Fibroblast of upper back skin (primary cell): Measurements from ENCODE around the gene MT1H.
A peak's percentile ranks its signal among the peaks of the same experiment; 100 is the strongest.
"Not testable (repeated sequence)": the region's sequence is repeated elsewhere in the genome, so short reads cannot be mapped to it uniquely, and the experiment has no call there.

Experiments used
- DNase-seq: peaks from one replicate; pipeline ENCODE4 v3.0.0-alpha.2; 2013

Gene MT1H

DNA sequence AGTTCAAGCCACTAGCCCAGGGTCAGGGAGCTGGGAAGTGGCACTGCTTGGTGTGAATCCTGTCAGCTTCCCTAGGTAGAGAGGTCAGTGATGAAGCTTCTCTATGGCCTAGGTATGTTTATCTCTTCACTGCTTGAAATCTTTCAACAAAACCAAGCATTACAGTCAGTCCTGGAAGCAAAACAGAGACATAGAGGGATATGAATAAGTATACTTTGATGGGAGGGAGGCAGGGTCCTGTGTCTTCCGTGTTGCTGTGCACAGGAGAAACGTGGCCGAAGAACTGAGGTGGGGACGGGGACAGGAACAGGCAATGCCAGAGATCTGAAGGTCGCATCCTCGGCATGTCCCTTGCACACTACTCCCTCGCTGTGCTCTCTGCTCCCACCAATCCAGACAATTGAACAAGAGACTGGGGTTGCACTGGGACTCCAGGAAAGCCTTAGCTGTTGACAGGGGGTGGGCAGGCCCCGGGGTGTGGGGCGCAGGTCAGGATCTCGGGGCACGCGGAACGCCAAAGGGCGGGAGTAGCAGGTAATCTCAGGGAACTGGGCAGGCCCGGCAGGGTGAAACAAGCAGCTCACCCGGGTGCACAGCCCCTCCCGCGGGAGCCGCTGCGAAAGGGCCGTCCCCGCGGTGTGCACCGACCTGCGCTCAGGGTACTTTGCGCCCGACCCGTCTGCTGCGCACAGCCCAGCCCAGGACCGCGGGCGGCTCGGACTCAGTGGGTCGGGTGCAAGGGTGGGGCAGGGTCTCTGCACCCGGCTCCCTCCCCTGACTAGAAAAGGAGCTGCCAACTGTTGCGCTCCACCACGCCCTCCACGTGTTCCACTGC, at the start of gene MT1H:
TSS of gene MT1H (plus strand) at position 810 of the 835 bp plus-strand sequence. CDS start 71 bp downstream, outside the sequence.
- no peak for DNase-seq

DNA sequence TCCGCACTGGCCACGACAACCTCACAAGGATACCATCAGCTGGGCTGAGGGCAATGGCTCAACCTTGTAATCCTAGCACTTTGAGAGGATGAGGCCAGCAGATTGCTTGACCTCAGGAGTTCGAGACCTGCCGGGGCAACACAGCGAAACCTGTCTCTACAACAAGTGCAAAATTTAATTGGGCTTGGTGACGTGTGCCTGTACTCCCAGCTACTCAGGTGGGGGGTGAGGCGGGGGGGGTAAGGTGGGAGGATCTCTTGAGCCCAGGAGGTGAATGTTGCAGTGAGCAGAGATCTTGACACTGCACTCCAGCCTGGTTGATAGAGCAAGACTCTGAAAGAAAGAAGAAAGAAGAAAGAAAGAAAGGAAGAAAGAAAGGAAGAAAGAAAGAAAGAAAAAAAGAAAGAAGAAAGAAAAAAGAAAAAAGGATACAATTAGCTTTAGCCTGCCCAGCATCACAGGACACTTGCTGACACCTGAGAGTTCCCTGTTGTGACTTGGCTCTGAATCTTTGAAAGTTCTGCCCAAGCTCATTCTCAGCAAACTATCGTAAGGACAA, 49.2 kb upstream of the MT1H start:
- no peak for DNase-seq

DNA sequence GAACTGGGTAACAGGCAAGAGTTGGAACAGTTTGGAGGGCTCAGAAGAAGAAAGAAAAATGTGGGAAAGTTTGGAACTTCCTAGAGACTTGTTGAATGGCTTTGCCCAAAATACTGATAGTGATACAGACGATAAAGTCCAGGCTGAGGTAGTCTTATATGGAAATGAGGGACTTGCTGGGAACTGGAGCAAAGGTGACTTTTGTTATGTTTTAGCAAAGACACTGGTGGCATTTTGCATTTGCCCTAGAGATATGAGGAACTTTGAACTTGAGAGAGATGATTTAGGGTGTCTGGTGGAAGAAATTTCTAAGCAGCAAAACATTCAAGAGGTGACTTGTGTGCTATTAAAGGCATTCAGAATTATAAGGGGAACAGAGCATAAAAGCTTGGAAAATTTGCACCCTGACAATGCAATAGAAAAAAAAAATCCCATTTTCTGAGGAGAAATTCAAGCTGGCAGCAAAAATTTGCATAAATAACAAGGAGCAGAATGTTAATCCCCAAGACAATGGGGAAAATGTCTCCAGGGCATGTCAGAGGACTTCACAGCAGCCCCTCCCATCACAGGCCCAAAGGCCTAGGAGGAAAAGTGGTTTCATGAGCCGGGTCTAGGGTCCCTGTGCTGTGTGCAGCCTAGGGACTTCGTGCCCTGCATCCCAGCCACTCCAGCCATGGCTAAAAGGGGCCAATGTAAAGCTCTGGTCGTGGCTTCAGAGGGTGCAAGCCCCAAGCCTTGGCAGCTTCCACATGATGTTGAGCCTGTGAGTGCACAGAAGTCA, 47.8 kb upstream of the MT1H start:
- DNase-seq: not testable (repeated sequence)

DNA sequence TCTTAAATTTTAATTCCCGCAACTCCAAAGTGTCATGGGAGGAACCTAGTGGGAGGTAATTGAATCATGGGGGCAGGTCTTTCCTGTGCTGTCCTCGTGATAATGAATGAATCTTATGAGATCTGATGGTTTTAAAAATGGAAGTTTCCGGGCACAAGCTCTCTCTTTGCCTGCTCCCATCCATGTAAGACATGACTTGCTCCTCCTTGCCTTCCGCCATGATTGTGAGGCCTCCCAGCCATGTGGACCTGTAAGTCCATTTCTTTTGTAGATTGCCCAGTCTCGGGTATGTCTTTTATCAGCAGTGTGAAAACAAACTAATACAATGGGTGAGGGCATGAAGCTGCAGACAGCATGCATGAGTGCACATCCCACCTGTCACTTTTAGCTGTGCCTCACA, 46.4 kb upstream of the MT1H start:
- DNase-seq: not testable (repeated sequence)

DNA sequence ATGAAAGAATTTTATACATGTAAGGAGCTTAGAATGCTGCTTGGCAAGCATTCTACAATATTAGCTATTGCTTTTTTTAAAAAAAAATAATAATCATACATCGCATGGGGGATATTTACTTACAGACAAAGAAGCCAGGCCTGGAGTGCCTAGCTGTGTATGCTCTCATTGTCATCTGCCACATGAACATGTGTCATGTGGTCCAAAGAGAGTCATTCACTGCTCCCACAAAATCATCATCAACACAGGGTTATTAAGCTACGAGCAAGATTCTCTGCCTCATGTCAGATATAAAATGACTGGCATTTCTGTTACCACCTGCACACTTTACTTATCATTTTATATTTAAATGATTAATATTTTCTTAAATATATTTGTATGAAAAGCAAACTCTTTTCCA, 46.0 kb upstream of the MT1H start:
- no peak for DNase-seq

DNA sequence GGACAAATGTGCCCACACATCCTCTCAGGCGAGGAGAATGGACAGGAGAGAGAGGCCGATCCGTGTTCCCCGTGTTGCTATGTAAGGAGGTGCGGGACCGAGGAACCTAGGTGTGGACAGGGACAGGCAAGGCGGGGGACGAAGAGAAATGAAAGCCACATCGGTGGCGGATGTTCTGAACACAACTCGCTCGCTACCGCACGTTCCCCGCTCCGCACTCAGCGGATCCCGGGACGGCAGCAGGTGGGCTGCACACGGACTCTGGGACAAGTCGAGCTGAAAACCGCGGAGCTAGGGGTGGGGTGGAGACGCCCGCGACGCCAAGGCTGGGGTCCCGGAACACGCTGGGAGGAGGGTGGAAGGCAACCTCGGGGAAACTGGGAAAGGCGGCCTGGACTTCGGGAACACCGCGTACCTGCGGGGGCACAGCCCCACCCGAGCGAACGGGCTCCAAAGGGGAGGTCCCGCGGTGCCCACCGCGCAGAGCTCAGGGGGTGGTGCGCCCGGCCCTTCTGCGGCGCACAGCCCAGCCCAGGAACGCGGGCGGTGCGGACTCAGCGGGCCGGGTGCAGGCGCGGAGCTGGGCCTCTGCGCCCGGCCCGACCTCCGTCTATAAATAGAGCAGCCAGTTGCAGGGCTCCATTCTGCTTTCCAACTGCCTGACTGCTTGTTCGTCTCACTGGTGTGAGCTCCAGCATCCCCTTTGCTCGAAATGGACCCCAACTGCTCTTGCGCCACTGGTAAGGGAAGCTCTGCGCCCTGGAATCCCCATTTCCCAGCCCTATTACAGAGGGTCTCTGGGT, 44.3 kb upstream of the MT1H start, which contains the start of gene MT1E:
TSS of gene MT1E (plus strand) at position 642 of the 803 bp plus-strand sequence. CDS start at position 713, 71 bp downstream.
- DNase-seq: peak; percentile 84

DNA sequence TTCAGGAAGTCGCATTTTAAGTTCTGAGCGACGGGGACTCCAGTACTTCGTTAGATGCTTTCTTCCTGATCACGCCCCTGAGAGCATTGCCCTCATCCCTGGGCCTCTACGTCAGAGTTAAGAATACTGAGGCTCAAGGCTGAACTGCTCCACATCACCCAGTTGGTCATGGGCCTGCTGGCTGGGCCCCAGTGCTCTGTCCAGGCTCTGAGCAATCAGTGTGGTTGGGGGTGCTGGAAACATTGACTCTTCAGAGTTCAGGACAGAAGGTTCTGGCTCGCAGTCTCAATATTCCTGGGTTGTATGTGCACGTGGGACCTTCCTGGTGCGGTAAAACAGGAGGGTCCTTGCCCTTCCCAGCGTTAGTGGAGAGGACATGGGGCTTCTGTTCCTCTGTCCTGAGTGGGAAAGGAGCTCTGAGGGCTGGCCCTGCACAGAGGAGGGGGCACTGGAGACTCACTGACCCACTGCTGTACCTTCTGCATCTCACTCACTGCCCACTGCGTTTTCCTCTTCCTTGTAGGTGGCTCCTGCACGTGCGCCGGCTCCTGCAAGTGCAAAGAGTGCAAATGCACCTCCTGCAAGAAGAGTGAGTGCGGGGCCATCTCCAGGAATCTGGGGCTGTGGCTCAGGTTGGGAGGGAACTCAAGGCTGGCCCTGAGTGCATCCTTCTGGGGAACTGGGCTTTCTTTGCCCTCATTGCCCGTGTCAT, 43.5 kb upstream of the MT1H start:
- peak; percentile 71 for DNase-seq

DNA sequence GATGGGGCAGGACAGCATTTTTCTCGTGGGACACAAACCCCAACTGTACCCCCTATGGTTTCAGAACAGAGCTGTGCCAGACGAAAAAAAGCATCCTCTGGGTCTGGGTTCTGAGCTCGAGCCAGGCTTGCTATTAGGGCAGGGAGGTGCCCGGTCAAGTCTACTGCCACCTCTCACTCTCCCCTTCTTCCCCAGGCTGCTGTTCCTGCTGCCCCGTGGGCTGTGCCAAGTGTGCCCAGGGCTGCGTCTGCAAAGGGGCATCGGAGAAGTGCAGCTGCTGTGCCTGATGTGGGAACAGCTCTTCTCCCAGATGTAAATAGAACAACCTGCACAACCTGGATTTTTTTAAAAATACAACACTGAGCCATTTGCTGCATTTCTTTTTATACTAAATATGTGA, 42.9 kb upstream of the MT1H start:
- no peak for DNase-seq

DNA sequence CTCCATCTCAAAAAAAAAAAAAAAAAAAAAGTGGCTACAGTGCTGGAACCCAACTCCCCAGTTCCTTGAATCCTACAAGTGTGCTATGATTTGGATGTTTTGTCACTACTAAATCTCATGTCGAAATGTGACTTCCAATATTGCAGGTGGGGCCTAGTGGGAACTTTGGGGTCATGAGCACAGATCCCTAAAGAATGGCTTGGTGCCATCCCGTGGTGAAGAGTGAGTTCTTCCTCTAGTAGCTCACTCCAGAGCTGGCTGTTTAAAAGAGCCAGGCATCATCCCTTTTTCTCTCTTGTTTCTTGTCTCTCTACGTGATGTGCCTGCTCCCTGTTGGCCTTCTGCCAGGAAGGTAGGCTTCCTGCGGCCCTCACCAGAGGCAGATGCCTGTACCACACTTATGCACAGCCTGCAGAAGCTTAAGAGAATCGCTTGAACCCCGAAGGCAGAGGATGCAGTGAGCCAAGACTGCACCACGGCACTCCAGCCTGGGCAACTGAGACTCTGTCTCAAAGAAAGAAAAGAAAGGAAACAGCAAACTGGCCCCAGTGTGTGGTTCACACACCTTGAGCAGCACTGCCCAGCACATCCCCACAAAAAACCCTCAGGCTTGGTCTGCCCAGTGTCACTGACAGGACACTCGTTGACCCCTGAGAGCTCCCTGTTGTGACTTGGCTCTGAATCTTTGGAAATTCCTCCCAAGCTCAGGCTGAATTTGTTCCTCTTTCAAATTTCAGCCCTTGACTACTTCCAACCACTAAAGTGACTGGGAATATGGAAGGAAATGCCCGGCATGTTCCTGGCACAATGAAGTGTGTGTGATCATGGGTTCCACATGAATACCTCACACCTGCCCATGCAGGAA, 40.9 kb upstream of the MT1H start:
- DNase-seq: no peak

DNA sequence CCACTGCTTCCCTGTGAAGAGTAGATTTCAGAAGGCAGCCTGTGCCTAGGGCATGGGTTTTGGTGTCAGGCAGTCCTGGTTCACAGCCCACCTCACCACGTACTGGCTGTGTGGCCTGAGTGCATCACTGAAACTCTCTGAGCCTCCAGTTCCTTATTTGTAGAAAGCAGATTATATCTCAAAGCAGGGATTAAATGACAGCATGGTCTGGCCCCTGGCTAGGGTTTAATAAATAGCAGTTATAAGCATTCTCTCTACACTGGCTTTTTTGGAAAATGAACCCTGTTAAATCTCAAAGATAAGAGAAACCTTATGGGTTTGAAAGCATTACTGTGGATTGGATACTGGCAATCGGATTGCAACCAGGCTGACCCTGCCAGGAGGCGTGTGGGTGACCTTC, 40.1 kb upstream of the MT1H start:
- DNase-seq: no peak

DNA sequence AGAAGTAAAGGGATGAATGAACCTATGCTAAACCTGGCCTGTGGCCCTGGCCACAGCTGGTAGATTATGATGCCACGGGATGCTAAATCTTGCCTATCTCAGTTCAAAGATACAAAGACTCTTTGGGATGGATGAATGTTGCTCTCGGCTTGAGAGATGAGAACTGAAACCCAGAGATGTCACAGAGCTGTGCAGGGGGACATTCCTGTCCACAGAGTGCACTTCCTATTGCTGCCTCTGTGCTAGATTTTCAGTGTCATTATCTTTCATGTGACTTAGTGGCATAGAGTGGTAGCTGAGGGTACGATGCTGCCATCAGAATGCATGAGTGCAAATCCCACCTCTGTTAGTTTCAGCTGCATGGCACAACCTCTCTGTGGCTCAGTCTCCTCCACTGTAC, 39.5 kb upstream of the MT1H start:
- DNase-seq: no peak

DNA sequence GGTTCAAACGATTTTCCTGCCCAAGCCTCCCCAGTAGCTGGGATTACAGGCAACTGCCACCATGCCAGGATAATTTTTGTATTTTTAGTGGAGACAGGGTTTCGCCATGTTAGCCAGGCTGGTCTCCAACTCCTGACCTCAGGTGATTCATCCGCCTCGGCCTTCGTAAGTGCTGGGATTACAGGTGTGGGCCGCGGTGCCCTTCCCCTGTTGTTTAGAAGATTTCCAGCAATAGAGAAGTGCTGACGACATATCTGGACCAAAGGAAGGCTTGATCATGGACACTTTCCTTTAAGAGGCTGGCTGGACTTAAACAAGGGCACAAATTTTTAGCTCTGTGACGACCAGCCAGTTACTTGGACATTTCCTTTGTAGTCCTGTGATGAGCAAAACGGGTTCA, 38.4 kb upstream of the MT1H start:
- no peak for DNase-seq

DNA sequence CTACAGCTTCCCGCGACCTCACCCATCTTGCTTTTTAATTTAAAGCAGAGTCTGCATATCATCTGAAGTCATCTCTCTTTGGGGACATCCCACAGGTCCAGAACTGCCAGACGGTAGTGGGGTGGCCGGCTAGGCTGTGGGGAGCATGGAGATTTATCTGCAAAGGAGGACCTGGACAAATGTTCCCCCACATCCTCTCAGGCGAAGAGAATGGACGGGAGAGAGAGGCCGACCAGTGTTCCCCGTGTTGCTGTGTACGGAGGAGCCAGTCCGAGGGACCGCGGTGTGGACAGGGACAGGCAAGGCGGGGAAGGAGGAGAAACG, 37.8 kb upstream of the MT1H start:
- no peak for DNase-seq

DNA sequence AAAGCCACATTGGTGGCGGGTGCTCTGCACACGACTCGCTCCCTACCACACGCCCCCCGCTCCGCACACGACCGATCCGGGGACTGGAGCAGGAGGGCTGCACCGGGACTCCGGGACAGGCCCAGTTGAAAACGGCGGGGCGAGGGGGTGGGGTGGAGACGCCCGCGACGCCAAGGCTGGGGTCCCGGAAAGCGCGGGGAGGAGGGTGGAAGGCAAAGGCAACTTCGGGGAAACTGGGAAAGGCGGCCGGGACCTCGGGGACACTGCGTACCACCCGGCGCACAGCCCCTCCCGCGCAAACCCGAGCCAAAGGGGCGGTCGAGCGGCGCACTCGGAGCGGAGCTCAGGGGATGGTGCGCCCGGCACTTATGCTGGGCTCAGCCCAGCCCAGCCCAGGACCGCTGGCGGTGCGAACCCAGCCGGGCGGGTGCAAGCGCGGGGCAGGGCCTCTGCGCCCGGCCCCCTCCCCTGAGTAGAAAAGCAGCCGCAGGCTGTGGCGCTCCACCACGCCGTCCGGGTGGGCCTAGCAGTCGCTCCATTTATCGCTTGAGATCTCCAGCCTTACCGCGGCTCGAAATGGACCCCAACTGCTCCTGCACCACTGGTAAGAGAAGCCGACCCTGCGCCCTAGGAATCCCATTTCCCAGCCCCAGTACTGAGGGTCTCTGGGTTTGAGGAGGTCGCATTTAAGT, 37.3 kb upstream of the MT1H start, which contains the start of gene MT1M:
TSS of gene MT1M (plus strand) at position 504 of the 692 bp plus-strand sequence. CDS start at position 577, 73 bp downstream.
- no peak for DNase-seq

DNA sequence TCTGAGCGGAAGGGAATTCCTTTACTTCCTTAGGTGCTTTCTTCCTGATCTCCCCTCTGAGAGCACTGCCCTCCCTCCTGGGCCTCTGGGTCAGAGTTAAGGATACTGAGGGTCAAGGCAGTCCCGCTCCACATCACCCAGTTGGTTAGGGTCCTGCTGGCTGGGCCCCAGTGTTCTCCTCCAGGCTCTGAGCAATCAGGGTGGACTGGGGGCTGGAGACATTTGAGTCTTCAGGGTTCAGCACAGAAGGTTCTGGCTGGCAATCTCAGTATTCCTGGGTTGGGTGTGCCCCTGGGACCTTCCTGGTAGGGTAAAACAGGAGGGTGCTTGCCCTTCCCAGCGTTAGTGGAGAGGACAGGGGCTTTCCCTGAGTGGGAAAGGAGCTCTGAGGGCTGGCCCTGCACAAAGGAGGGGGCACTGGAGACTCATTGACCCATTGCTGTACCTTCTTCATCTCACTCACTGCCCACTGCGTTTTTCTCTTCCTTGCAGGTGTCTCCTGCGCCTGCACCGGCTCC, 36.7 kb upstream of the MT1H start:
- DNase-seq: no peak

DNA sequence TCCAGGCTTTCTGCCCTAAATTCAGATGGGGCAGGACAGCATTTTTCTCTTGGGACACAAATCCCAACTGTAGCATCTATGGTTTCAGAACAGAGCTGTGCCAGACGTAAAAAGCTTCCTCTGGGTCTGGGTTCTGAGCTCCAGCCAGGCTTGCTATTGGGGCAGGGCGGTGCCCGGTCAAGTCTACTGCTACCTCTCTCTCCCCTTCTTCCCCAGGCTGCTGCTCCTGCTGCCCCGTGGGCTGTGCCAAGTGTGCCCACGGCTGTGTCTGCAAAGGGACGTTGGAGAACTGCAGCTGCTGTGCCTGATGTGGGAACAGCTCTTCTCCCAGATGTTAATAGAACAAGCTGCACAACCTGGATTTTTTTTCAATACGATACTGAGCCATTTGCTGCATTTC, 36.1 kb upstream of the MT1H start:
- no peak for DNase-seq

DNA sequence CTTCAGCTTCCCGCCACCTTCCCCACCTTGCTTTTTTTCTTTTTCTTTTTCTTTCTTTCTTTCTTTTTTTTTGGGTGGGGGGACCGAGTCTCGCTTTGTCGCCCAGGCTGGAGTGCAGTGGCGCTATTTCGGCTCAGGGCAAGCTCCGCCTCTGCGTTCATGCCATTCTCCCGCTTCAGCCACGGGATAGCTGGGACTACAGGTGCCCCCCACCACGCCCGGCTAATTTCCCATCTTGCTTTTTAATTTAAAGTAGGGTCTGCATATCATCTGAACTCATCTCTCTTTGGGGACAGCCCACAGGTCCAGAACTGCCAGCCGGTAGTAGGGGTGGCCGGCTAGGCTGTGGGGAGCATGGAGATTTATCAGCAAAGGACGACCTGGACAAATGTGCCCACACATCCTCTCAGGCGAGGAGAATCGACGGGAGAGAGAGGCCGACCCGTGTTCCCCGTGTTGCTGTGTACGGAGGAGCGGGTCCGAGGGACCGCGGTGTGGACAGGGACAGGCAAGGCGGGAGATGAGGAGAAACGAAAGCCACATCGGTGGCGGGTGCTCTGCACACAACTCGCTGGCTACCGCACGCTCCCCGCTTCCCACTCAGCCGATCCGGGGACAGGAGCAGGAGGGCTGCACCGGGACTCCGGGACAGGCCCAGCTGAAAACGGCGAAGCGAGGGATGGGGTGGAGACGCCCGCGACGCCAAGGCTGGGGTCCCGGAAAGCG, 34.7 kb upstream of the MT1H start:
- DNase-seq: no peak

DNA sequence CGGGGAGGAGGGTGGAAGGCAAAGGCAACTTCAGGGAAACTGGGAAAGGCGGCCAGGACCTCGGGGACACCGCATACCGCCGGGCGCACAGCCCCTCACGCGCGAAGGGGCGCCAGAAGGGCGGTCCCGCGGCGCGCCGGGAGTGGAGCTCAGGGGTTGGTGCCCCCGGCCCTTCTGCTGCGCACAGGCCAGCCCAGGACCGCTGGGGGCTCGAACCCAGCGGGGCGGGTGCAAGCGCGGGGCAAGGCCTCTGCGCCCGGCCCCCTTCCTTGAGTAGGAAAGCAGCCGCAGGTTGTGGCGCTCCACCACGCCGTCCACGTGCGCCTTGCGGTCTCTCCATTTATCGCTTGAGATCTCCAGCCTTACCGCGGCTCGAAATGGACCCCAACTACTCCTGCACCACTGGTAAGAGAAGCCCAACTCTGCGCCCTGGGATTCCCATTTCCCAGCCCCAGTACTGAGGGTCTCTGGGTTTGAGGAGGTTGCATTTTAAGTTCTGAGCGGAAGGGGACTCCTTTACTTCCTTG, 34.1 kb upstream of the MT1H start:
- DNase-seq: no peak
